Ishikawa (cell line): ENCODE measurements around the gene DDX60.

Experiments
- CEBPB ChIP-seq: IDR thresholded peaks from 2 replicates; pipeline ENCODE4 v1.6.1; 2012
- CREB1 ChIP-seq: IDR thresholded peaks from 2 replicates; pipeline ENCODE4 v1.6.1; 2012; ENCODE audit warnings: low read depth
- EGR1 ChIP-seq: IDR thresholded peaks from 2 replicates; pipeline ENCODE4 v1.6.1; 2012
- EP300 ChIP-seq: IDR thresholded peaks from 2 replicates; pipeline ENCODE4 v1.6.1; 2012; ENCODE audit warnings: borderline replicate concordance
- FOXM1 ChIP-seq: IDR thresholded peaks from 2 replicates; pipeline ENCODE4 v1.6.1; 2012; ENCODE audit warnings: low read depth, borderline replicate concordance
- NFIC ChIP-seq: IDR thresholded peaks from 2 replicates; pipeline ENCODE4 v1.6.1; 2012
- RAD21 ChIP-seq: IDR thresholded peaks from 2 replicates; pipeline ENCODE4 v1.6.1; 2012; ENCODE audit warnings: low read depth
- TAF1 ChIP-seq: IDR thresholded peaks from 2 replicates; pipeline ENCODE4 v1.6.1; 2012; ENCODE audit warnings: low read depth, mild to moderate bottlenecking
- TCF12 ChIP-seq: IDR thresholded peaks from 2 replicates; pipeline ENCODE4 v1.6.1; 2012; ENCODE audit warnings: low read depth
- TEAD4 ChIP-seq: IDR thresholded peaks from 2 replicates; pipeline ENCODE4 v1.6.1; 2012
- YY1 ChIP-seq: IDR thresholded peaks from 2 replicates; pipeline ENCODE4 v1.6.1; 2012; ENCODE audit warnings: low read depth
- ZBTB7A ChIP-seq: IDR thresholded peaks from 2 replicates; pipeline ENCODE4 v1.6.1; 2012; ENCODE audit warnings: low read depth
- TF ChIP-seq, protein P1 (sequence below): IDR thresholded peaks from 2 replicates; pipeline ENCODE4 v1.6.1; 2012
- TF ChIP-seq, protein P2 (sequence below): IDR thresholded peaks from 2 replicates; pipeline ENCODE4 v1.6.1; 2012
- TF ChIP-seq, protein P3 (sequence below): IDR thresholded peaks from 2 replicates; pipeline ENCODE4 v1.6.1; 2012; ENCODE audit warnings: low read depth, mild to moderate bottlenecking

The DDX60 gene

DNA sequence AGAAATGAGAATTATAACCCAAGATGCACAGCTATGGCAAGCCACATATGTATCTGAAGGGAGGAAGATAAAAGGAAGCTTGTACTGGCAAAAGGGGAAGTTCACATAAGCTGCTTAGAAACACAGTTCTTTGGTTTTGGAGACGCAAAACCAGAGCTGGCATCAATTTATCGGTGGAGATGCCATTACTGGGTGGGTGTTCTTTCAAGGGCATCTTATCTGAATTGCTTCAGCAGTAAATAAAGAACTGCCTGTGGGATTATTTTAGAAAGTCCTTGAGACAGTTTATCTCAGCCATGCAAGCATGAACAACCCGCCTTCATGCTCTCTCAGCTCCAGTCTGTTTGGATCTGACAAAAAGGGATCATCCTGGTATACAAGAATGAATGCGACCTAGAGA is 60.8 kb downstream of the DDX60 start:
- TF ChIP-seq FOXM1, result no peak
- no peak for TF ChIP-seq ZBTB7A
- no peak for TF ChIP-seq EP300
- no peak for TF ChIP-seq TEAD4
- no peak for TF ChIP-seq CREB1
- no peak for TF ChIP-seq NFIC
- no peak for TF ChIP-seq TCF12
- TF ChIP-seq, protein P1, sequence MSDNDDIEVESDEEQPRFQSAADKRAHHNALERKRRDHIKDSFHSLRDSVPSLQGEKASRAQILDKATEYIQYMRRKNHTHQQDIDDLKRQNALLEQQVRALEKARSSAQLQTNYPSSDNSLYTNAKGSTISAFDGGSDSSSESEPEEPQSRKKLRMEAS, result no peak
- TF ChIP-seq YY1, result no peak
- TF ChIP-seq, protein P2, sequence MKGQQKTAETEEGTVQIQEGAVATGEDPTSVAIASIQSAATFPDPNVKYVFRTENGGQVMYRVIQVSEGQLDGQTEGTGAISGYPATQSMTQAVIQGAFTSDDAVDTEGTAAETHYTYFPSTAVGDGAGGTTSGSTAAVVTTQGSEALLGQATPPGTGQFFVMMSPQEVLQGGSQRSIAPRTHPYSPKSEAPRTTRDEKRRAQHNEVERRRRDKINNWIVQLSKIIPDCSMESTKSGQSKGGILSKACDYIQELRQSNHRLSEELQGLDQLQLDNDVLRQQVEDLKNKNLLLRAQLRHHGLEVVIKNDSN, result no peak
- TF ChIP-seq, protein P3, sequence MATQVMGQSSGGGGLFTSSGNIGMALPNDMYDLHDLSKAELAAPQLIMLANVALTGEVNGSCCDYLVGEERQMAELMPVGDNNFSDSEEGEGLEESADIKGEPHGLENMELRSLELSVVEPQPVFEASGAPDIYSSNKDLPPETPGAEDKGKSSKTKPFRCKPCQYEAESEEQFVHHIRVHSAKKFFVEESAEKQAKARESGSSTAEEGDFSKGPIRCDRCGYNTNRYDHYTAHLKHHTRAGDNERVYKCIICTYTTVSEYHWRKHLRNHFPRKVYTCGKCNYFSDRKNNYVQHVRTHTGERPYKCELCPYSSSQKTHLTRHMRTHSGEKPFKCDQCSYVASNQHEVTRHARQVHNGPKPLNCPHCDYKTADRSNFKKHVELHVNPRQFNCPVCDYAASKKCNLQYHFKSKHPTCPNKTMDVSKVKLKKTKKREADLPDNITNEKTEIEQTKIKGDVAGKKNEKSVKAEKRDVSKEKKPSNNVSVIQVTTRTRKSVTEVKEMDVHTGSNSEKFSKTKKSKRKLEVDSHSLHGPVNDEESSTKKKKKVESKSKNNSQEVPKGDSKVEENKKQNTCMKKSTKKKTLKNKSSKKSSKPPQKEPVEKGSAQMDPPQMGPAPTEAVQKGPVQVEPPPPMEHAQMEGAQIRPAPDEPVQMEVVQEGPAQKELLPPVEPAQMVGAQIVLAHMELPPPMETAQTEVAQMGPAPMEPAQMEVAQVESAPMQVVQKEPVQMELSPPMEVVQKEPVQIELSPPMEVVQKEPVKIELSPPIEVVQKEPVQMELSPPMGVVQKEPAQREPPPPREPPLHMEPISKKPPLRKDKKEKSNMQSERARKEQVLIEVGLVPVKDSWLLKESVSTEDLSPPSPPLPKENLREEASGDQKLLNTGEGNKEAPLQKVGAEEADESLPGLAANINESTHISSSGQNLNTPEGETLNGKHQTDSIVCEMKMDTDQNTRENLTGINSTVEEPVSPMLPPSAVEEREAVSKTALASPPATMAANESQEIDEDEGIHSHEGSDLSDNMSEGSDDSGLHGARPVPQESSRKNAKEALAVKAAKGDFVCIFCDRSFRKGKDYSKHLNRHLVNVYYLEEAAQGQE, result no peak
- TF ChIP-seq EGR1, result no peak
- TF ChIP-seq CEBPB, result no peak

DNA sequence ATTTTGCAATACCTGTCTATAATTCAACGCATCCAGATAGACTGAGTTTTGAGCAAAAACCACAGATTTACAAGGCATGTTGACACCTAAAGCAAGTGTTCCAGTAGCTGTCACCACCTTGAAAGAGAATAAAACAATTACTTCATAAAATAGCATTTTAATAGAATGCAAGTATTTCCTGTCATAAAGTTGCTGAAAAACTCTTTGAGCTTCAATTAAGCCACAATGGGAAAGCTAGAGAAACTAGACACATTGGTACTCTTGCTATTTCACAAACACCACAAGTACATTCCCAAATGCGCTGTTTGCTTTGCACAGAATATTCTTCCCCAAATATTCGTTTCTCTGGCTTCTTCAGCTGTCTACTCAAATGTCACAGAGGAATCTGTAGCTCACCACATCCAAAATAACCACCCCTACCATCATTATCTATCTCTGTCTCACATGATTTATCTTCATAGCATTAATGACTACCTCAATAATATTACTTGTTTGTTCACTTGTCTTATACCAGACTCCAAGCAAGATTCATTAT is 70.3 kb downstream of the DDX60 start:
- TF ChIP-seq TAF1 (no peak), TEAD4 (no peak), EP300 (no peak), YY1 (no peak)
- TF ChIP-seq, protein P1, result no peak

DNA sequence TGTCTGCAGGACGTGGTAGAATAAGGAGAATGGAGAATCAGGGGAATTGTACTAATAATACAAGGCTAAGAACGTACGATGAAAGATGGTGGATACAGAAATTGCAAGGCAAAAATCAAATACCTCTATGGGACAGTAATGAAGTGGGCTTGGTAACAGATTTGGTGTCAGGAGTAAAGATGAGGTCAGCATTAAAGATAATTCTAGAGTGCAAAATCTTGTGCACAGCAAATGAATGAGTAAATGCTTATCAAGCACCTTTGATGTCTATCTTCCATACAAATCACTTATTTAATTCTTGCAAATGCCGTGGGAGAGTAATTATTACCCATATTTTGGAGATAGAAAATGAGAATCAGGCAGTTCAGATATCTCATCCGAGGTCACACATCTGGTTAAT is 70.9 kb downstream of the DDX60 start:
- TF ChIP-seq, protein P1, result no peak
- TF ChIP-seq, protein P2, result no peak
- no peak for TF ChIP-seq YY1
- TF ChIP-seq ZBTB7A, result no peak
- no peak for TF ChIP-seq EP300
- TF ChIP-seq TCF12, result no peak
- no peak for TF ChIP-seq NFIC
- TF ChIP-seq FOXM1, result no peak
- TF ChIP-seq TEAD4, result no peak
- TF ChIP-seq RAD21, result no peak

DNA sequence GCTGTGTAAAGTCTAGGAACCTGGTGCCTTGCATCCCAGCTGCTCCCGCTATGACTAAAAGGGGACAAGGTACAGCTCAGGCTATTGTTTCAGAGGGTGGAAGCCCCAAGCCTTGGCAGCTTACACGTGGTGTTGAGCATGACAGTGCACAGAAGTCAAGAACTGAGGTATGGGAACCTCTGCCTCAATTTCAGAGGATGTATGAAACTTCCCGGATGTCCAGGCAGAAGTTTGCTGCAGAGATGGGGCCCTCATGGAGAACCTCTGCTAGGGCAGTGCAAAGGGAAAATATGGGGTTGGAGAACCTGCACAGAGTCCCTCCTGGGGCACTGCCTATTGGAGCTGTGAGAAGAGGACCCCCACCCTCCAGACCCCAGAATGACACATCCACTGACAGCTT is 76.6 kb downstream of the DDX60 start:
- TF ChIP-seq TCF12 (no peak), TAF1 (no peak), EP300 (no peak), FOXM1 (no peak), YY1 (no peak)
- TF ChIP-seq, protein P2, result 0 out of 2 replicates have a peak, but pooled peaks have one; percentile 8

DNA sequence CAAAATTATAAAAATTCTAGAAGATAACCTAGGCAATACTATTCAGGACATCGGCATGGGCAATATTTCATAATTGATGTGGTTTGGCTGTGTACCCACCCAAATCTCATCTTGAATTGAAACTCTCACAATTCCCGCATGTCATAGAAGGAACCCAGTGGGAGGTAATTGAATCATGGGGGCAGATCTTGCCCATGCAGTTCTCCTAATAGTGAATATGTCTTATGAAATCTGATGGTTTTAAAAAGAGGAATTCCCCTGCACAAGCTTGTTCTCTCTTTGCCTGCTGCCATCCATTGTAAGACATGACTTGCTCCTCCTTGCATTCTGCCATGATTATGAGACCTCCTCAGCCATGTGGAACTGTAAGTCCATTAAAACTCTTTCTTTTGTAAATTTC is 77.7 kb downstream of the DDX60 start:
- TF ChIP-seq CREB1 (no peak), FOXM1 (no peak), CEBPB (no peak), EP300 (no peak), TAF1 (no peak), TCF12 (no peak), TEAD4 (no peak)
- TF ChIP-seq, protein P3, result no peak
- TF ChIP-seq, protein P2, result no peak
- TF ChIP-seq, protein P1, result no peak

DNA sequence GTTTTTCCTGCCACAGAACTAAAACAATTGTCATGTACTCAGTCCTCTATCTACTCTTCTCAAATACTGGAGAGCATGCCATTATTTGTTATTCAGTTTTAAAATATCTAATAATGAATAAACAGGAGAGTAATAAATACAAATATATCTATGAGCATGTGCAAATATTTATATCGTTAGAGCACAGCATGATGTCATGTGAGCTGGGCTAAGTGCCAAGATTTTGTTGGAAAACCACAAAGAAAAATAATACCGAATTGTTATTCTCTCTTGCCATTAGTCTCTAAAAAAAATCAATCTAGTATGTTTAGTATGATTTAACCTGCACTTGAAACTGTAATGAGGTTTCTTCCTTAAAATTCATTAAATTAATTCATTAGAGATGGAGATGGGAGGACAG is 97.3 kb downstream of the DDX60 start:
- TF ChIP-seq FOXM1 (no peak), NFIC (peak; percentile 50)
